ENCODE data around the gene CTNNB1. TPM values are rescaled to one million over a fixed set of nuclear protein-coding genes. Genes with fewer than 3 reads are reported as not detected.

The CTNNB1 gene
- total RNA-seq, 4 donors from 2014 or later, result 379 to 659 (median 437) TPM

- DNase-seq (ENCODE audit: low spot score), result no peak
- no peak for TF ChIP-seq CTCF (IDR thresholded peaks at IDR 0.05)
- ATAC-seq (ENCODE audit: low FRiP score), result no peak
Measured at GRCh38 chr3:41176596-41176995, 22.7 kb upstream of the CTNNB1 start.

- ATAC-seq (ENCODE audit: low FRiP score) (no peak), DNase-seq (ENCODE audit: low spot score) (no peak)
- TF ChIP-seq CTCF (IDR thresholded peaks at IDR 0.05), result no peak
Measured at GRCh38 chr3:41178576-41178975, 20.7 kb upstream of the CTNNB1 start.

- no peak for TF ChIP-seq CTCF (IDR thresholded peaks at IDR 0.05)
- ATAC-seq (ENCODE audit: low FRiP score), result no peak
- no peak for DNase-seq (ENCODE audit: low spot score)
Measured at GRCh38 chr3:41180396-41180795, 18.9 kb upstream of the CTNNB1 start.

GRCh38 chr3:41182504-41183059 is 16.7 kb upstream of the CTNNB1 start:
- no peak for TF ChIP-seq CTCF (IDR thresholded peaks at IDR 0.05)
- no peak for ATAC-seq (ENCODE audit: low FRiP score)
- no peak for DNase-seq (ENCODE audit: low spot score)

- DNase-seq (ENCODE audit: low spot score), result no peak
- no peak for TF ChIP-seq CTCF (IDR thresholded peaks at IDR 0.05)
- ATAC-seq (ENCODE audit: low FRiP score), result no peak
Measured at GRCh38 chr3:41184394-41184793, 14.9 kb upstream of the CTNNB1 start.

- DNase-seq (ENCODE audit: low spot score), result no peak
Measured at GRCh38 chr3:41186297-41186696, 13.0 kb upstream of the CTNNB1 start.

More at GRCh38 chr3:41186297-41186696, 13.0 kb upstream of the CTNNB1 start:
- no peak for ATAC-seq (ENCODE audit: low FRiP score)
- no peak for TF ChIP-seq CTCF (IDR thresholded peaks at IDR 0.05)
